HFF-Myc (cell line): Measurements from ENCODE around the gene SORBS1.

ENCODE experiments used
- DNase-seq: peaks from one replicate; pipeline ENCODE4 v3.0.0-alpha.2; 2011; ENCODE audit warnings: low read depth; ENCODE audit errors: extremely low read depth
- H3K4me3 ChIP-seq: replicated peaks from 2 replicates; pipeline ENCODE4 v1.5.1; 2011; ENCODE audit warnings: low read depth, mild to moderate bottlenecking, control low read depth, low read length
- TF ChIP-seq, protein P1 (sequence below): IDR thresholded peaks from 2 replicates; pipeline ENCODE4 v1.5.1; 2012; ENCODE audit warnings: mild to moderate bottlenecking, low read depth, low read length, control low read depth; ENCODE audit errors: missing control alignments

SORBS1 gene

DNA sequence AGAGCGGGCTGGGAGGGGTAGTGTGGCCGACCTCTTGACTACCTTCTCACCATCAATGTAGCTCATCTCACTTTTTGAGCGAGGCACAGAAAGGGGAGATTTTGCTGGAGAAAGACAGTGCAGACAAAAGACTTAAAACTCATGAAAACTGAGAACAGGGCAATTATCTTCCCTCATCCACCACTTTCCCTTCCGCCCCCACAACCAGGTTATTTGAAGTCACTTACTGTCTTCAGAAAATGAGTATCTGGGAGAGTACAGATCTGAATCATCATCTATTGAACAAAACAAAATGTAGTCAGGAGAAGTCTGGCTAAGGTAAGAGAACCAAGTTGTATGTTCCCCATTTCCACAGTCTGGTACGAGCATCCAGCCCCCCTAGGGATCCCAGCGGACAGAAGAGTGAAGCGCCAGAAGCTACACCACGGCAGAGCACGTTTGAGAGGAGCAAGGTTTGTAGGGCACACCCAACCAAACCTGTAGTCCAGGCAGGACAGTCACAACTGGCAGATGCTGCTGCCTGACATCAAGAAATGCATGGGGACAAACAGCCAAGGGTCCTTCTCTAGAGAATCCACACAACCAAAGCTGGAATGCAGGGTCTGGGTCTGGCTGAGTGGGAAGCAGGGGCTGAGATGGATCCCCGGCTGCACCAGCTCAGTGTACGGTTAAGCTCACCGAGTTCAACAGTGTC lies 177.0 kb downstream of the SORBS1 start:
- DNase-seq = no peak
- H3K4me3 ChIP-seq = no peak overlapping the region
- TF ChIP-seq, protein P1, sequence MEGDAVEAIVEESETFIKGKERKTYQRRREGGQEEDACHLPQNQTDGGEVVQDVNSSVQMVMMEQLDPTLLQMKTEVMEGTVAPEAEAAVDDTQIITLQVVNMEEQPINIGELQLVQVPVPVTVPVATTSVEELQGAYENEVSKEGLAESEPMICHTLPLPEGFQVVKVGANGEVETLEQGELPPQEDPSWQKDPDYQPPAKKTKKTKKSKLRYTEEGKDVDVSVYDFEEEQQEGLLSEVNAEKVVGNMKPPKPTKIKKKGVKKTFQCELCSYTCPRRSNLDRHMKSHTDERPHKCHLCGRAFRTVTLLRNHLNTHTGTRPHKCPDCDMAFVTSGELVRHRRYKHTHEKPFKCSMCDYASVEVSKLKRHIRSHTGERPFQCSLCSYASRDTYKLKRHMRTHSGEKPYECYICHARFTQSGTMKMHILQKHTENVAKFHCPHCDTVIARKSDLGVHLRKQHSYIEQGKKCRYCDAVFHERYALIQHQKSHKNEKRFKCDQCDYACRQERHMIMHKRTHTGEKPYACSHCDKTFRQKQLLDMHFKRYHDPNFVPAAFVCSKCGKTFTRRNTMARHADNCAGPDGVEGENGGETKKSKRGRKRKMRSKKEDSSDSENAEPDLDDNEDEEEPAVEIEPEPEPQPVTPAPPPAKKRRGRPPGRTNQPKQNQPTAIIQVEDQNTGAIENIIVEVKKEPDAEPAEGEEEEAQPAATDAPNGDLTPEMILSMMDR = no peak

DNA sequence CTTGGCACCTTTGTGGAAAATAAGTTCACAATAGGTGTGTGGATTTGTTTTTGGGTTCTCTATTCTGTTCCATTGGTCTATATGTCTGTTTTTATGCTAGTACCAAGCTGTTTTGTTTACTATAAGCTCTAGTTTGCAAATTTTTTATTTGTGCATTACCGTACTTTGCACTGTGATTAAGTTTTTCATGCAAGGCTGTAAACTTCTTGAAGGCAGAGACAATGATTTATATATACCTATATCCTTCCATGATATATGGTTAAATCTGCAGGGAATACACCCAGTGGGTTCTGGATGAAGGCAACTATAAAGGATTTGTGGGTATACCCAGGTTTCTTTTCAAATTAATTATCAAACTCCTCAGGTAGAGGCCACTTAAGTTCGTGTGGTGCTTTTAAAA lies 178.6 kb downstream of the SORBS1 start:
- TF ChIP-seq, protein P1 = no peak
- H3K4me3 ChIP-seq = no peak overlapping the region
- no peak for DNase-seq

DNA sequence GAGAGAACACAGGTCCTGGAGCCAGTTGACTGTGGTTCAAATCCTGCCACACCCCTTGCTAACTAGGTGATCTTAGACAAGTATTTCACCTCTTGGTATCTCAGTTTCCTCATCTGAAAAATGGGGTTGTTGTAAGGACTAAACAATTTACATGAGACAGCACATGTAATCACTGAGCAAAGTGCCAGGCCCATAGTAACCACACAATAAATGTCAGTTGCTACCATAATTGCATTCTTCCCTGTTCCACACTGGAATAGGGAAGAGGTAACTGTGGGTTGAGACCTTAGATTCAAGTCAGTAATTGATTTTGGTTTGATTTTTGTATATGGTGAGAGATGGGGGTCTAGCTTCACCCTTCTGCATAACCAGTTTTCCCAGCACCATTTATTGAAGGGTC lies 179.0 kb downstream of the SORBS1 start:
- DNase-seq = no peak
- TF ChIP-seq, protein P1 = no peak
- H3K4me3 ChIP-seq = no peak overlapping the region

DNA sequence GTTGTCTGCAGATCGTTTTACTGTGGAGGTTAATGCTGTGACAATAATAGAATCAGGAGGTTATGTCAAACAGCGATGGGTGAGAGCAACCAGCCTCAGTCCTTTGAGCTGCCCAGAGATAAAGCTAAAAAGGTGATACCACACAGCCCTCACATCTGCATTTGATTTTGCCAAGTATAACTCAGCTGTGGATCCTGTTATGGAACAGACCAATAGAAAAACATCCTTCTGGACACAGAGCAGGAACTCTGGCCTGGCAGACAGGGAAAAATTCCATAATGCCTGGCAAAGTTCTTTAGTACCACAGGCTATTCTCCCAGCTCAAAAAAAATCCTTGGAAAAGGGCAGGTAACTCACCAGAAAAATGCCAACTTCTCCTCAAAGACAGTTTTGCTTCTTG lies 183.2 kb downstream of the SORBS1 start:
- no peak overlapping the region for H3K4me3 ChIP-seq
- TF ChIP-seq, protein P1 = no peak
- DNase-seq = no peak

DNA sequence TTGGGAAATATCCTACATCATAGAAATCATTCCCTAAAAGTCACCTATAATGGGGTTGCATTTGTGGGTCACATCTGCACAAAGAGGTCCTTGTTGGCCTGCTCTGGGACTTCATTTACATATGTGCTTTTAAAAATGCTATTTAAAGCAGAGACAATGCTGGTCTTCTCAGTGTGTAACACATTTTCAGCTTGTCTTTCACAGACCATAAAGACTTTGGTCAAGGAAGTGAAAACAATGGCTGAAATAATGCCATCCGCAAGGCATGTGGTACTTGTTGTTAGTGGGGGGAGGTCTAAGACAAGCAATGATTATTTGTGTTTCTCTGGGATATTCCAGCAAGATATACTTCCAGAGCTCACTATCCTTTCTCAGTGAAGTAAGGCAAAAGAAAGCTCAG lies 185.8 kb downstream of the SORBS1 start:
- no peak overlapping the region for H3K4me3 ChIP-seq
- TF ChIP-seq, protein P1 = no peak
- no peak for DNase-seq

DNA sequence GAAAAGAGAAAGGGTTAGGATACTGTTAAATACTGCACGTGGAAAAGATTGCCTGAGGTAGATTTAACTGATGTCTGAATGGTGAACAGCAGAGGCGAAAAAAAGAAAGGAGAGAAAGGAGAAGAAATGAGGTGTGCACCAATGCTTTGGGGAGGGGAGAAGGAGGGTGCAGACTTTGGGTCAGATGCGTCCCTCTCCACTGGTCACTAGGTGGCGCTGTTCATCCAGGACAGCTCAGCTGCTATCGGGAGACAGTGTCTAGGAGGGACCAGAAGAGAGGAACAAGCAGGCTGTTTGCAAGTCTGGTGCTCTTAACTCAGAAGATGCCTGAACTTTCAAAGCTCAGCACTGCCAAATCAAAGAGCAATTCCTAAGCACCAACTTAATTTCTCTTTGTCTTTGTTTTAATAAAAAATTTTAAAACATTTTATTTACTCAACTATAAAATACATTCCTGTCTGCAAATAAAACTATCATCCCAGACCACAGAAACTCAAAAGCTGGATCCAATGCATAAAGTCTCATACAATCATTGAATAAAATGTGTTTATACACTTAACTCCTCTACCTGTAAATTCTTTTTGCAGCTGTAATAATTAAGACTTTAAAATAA lies 186.5 kb downstream of the SORBS1 start:
- TF ChIP-seq, protein P1 = peak; percentile 95
- H3K4me3 ChIP-seq = no peak overlapping the region
- DNase-seq = peak; percentile 37
